Brain microvascular endothelial cell (primary cell): ENCODE measurements around the gene AMZ1.

ENCODE experiments used
- DNase-seq: peaks from one replicate; pipeline ENCODE4 v3.0.0-alpha.2; 2020
- H3K27ac ChIP-seq: fragments of 250-450 bp; sonication (Bioruptor Pico); 2 replicates; pipeline ENCODE4 v1.5.1; 2020; ENCODE audit warnings: mild to moderate bottlenecking, moderate library complexity
- H3K27me3 ChIP-seq: fragments of 250-450 bp; sonication (Bioruptor Pico); replicated peaks from 2 replicates; pipeline ENCODE4 v1.5.1; 2020; ENCODE audit warnings: mild to moderate bottlenecking
- H3K36me3 ChIP-seq: fragments of 250-450 bp; sonication (Bioruptor Pico); replicated peaks from 2 replicates; pipeline ENCODE4 v1.5.1; 2020; ENCODE audit warnings: mild to moderate bottlenecking
- H3K4me3 ChIP-seq: 2 replicates; pipeline ENCODE4 v1.5.1; 2011; ENCODE audit warnings: low read depth, mild to moderate bottlenecking, control low read depth, low read length, moderate library complexity
- in situ Hi-C: cut with HindIII; loops from 2 replicates; pipeline ENCODE4 v1.10.0; 2017; ENCODE audit warnings: low sequenced_read_pairs, low pct_ligation_motif_present
- TF ChIP-seq, protein P1 (sequence below): IDR thresholded peaks from 2 replicates; pipeline ENCODE4 v1.5.1; 2011; ENCODE audit warnings: low read depth, mild to moderate bottlenecking, moderate library complexity, low read length, control low read depth, inconsistent platforms; ENCODE audit errors: missing control alignments

AMZ1 gene, protein sequence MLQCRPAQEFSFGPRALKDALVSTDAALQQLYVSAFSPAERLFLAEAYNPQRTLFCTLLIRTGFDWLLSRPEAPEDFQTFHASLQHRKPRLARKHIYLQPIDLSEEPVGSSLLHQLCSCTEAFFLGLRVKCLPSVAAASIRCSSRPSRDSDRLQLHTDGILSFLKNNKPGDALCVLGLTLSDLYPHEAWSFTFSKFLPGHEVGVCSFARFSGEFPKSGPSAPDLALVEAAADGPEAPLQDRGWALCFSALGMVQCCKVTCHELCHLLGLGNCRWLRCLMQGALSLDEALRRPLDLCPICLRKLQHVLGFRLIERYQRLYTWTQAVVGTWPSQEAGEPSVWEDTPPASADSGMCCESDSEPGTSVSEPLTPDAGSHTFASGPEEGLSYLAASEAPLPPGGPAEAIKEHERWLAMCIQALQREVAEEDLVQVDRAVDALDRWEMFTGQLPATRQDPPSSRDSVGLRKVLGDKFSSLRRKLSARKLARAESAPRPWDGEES

DNA sequence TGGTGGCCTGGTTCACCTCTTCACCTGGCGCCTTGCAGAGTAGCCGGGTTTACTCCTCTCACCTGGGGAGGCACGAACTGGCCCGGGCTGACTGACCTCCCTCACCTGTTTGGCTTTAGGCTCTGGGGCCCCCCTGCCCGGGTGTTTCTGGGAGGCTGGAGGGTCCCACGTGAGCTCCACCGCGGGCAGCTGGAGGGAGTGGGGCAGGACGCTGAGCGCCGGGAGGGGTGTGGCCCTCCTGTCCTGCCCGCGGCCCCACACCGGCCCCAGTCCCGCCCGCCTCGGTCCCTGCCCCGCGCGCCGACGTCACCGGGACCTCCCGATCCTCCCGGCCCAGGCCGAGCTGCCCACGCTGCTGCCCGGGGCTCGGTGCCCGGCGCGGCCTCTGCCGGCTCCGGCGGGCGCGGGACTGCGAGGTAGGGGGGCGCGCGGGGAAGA is at the start of gene AMZ1:
TSS of gene AMZ1 (plus strand) at position 322 of the 438 bp plus-strand sequence. CDS start 12,250 bp downstream, outside the sequence.
- in situ Hi-C loops, result no loop called here
- DNase-seq, result no peak
- TF ChIP-seq, protein P1, sequence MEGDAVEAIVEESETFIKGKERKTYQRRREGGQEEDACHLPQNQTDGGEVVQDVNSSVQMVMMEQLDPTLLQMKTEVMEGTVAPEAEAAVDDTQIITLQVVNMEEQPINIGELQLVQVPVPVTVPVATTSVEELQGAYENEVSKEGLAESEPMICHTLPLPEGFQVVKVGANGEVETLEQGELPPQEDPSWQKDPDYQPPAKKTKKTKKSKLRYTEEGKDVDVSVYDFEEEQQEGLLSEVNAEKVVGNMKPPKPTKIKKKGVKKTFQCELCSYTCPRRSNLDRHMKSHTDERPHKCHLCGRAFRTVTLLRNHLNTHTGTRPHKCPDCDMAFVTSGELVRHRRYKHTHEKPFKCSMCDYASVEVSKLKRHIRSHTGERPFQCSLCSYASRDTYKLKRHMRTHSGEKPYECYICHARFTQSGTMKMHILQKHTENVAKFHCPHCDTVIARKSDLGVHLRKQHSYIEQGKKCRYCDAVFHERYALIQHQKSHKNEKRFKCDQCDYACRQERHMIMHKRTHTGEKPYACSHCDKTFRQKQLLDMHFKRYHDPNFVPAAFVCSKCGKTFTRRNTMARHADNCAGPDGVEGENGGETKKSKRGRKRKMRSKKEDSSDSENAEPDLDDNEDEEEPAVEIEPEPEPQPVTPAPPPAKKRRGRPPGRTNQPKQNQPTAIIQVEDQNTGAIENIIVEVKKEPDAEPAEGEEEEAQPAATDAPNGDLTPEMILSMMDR, result no peak
- H3K4me3 ChIP-seq, result peak within 1 kb of the TSS; percentile 39
- no peaks in the 10 kb centered on the region for H3K36me3 ChIP-seq
- H3K27me3 ChIP-seq, result peaks cover 6% of the 10 kb centered on the region
- no peak within 1 kb of the TSS for H3K27ac ChIP-seq

DNA sequence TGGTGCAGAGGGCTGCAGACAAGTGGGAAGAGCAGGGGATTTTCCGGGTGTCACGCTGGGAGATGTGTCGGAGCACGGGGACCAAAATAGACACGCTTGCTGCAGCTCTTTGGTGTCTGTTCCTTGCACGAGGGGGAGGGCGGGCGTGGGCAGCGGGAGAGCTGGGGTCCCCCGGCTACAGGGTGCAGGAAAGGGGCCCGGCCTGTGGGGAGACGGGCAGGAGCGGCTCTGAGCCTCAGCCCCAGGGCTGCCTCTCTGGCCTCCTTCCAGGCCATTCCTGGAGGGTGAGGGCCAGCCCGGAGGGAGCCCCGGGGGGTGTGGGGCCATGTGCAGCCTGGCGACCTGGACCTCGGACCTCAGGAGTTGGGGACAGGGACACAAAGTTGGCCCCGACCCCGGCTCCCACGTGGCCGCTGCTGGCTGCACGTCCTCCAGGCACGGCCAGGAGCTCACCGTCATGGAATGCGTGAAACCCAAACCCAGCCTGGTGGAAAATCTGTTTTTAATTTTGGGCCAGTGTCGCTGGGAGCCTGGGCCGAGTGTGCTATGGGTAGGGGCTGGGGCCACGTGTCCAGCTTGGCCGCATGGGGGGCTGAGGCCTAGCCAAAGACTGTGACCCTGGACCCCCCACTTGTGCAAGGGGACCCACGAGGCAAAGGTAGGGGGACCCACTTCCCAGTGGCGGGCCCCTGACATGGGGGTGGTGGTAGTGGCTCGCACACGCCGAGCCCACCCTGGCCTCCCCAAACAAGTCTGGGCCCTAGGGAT is 49.6 kb upstream of the AMZ1 start:
- Histone ChIP-seq H3K4me3 (no peak overlapping the region), H3K27ac (peak overlapping the region; percentile 21), H3K36me3 (no peaks in the 10 kb centered on the region), H3K27me3 (no peaks in the 10 kb centered on the region)
- TF ChIP-seq, protein P1, result no peak
- in situ Hi-C loops, result no loop called here
- peak; percentile 39 for DNase-seq

DNA sequence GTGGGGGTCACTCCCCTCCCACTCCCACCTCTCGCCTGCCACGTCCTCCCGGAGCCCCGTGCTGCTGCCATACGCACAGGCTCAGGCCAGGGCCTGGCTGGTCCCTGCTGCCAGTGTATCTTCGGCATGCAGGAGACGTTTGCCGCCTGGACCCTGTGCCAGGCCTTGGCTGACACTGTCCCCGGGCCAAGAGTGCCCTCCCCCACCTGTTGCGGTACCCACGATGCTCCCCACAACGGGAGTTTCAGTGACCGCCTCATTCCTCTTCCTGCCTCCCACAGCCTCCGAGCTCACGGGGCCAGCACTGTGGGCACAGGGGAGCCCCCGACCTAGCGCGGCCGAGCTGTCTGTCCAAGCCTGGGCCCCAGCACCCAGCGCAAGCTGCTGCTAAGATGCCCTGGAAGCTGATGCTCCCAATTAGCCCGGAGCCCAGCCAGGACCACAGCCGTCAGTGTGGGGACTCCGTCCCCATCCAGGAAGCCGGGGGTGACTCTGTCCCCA is 48.8 kb upstream of the AMZ1 start:
- in situ Hi-C loops, result no loop called here

DNA sequence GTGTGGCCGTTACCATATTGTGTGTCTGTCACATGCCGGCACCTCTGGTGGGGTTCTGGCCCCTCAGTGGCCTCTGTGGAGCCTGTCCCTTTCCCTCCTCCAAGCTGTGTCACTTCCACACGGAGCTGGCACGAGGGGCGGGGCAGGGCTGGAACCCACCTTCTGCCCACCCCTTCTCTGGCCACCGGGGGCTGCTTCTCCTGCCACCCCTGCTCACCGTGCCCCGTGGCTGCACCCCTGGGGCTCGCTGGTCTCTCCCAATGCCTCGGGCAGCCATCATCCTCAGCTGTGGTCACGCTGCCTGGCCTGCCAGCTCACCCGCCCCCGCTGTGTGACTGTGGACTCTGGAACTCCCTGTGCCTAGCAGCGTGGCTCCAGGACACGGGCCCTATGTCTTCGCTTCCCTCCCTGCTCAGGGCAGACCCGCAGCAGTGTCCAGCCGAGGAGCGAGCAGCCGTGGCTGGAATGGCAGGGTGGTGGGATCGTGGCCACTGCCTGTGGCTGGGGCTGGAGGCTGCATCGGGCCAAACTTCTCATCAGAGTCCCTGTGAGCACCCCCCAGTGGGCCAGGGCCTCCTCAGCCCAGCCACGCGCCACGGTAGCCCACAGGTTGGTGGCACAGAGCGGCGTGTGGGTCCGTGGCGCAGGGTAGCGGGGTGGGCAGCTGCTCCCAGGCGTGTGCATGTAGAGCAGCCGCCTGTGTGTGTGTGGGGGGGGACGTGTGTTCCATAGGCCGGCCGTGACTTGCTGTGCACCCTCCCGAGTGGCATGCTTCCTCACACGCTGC is 48.1 kb upstream of the AMZ1 start:
- no peak overlapping the region for H3K27ac ChIP-seq
- H3K36me3 ChIP-seq, result no peaks in the 10 kb centered on the region
- no peak for DNase-seq
- in situ Hi-C loops, result no loop called here
- TF ChIP-seq, protein P1, result no peak
- H3K27me3 ChIP-seq, result no peaks in the 10 kb centered on the region
- no peak overlapping the region for H3K4me3 ChIP-seq

More for the DNA sequence above, 48.8 kb upstream of the AMZ1 start:
- no peaks in the 10 kb centered on the region for H3K36me3 ChIP-seq
- no peak overlapping the region for H3K4me3 ChIP-seq
- no peak for DNase-seq
- H3K27me3 ChIP-seq, result no peaks in the 10 kb centered on the region
- TF ChIP-seq, protein P1, result no peak
- no peak overlapping the region for H3K27ac ChIP-seq

DNA sequence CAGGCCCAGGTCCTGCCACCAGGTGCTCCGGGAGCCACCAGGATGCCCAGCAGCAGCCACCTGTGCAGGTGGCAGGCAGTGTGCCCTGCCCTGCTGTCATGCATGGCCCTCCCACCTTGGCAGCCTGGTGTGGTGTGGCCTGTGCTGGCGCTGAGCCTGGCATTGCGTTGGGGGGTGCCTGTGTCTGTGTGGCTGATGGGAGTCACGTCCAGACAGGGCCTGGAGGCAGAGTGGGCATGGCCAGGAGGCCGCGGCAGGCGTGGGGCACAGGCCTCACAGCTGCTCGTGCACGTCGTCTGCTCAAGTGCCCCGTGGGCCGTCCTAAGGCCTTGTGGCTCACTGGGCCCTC is 47.5 kb upstream of the AMZ1 start:
- no peak for DNase-seq
- no peak overlapping the region for H3K4me3 ChIP-seq
- in situ Hi-C loops, result no loop called here
- H3K27me3 ChIP-seq, result no peaks in the 10 kb centered on the region
- H3K36me3 ChIP-seq, result no peaks in the 10 kb centered on the region
- TF ChIP-seq, protein P1, result no peak
- no peak overlapping the region for H3K27ac ChIP-seq
